Islet precursor cell (in vitro differentiated cells): ENCODE data around the gene IQGAP1.
"Not testable (repeated sequence)": the region's sequence is repeated elsewhere in the genome, so short reads cannot be mapped to it uniquely, and the experiment has no call there.

ENCODE experiments used
- DNase-seq: peaks from one replicate; pipeline ENCODE4 v3.0.0-alpha.2; 2018

Gene IQGAP1

DNA sequence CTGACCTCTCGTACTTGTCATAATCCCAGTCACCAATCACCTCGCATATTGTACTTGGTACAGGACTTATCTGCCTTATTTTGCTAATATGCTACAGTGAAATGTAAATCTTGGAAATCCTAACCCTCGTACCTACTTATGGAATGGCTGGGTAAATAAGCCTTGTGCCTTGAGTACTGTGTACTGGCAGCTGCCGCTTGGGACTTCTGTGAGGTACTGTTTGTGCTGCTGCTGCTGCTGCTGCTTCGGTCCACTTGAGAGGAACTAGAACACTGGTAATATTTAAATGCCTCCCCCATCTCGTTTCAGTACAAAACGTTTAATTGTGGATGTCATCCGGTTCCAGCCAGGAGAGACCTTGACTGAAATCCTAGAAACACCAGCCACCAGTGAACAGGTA lies 99.1 kb downstream of the IQGAP1 start:
- DNase-seq, result no peak

DNA sequence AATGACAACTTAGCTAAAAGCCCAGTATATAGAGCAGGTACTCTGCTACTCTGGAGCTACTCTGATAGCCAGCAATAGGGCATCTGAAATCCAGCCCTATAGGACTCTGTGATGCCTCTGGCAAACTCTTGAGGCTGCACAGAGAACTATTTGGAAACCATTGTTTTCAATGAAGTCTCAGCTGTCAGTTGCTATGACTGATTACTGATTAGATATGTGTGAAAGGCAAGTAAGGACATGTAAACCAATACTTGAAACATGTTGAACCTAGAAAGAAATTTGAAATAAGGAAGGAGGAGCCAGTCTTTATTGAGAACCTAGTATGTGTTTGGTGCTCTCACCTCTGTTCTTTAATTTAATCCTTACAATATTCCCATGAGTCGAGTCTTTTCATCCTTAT lies 101.5 kb downstream of the IQGAP1 start:
- DNase-seq, result no peak

DNA sequence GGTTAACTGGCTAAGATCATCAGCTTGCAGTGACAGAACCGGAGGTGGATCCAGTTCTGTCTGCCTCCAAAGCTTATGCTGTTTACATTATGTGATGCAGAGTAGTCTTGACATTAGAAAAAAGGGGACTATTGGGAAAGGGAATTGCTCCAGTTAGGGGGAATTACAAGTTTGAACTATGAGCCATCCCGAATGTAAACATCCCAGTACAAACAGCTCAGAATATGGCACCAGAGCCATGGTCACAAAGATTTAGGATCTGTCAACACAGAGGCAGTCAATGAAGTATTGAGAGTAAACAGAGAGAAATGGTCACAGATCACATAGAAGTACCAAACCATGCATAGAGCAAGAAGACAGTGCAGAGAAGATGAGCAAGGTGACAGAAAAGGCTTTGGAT lies 101.9 kb downstream of the IQGAP1 start:
- DNase-seq, result no peak

DNA sequence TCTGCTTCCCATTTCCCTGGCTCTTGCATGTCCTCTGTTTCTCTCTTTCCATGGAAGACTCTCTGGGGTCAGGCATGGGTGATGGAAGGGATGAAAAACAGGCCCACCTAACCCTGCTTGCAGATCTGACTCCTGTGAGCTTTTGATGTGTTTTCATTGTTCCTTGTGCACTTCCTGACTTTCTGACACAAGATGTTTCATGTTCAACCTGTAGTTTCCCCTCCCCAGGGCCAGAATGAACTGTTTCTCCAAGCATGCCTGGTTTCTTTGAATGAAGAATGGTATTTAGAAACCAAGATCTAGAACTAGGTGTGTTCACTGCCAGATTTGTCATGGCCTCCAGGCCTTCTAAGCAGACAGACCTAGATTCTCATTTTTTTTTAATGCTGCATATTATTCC lies 105.6 kb downstream of the IQGAP1 start:
- DNase-seq, result no peak

DNA sequence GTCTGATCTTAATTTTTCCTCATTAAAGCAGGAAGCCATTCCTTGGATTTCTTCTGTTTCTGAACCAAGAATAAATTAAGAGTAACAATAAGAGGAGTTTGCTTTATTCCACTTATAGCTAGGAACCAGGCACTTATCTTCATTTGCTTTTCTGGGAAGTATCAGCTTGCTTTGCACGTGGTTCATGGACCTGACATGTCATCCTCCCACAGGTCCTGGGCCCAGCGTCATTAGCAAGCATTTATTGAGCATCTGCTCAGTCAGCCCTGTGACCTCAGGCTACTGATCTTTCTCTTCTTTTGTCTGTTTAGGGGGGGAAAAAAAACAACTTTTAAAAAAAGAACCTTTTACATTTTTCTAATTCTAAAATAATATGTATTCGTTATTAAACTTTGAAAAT lies 107.0 kb downstream of the IQGAP1 start:
- no peak for DNase-seq

DNA sequence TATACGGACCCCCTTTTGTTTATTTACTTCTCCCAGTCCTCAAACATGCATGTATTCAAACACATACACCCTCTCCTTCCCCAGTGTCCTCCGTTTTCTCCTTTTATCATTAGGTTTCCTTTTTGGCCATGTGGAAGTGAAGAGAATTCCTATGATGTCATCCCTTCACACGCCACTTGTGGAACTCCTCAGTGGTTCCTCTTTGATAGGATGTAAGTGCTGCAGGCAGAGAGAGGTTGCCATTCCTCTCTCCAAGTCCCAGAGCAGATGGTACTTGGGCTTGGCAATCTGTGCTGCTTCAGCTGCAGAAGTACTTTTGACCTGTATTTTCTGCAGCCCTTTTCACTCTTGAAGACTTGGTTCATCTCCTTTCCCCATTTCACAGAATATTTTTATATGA lies 108.7 kb downstream of the IQGAP1 start:
- no peak for DNase-seq

DNA sequence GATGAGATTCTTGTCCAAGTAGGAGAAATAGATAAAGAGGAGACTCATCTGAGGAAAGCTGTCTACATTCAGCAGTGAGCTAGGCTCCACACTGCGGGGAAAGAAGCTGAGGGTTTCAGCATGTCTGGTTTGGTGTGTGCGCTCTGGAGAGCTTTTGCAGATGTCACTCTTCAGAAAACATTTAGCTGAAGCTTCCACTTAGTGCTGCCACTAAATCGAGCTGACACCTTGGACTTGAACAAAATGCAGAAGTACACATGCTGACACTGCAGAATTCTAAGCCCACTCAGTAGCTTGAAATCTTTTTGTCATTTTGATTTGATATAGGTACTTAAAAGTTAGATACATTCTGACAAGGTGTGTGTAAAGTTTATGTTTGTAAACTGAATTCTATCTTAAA lies 109.3 kb downstream of the IQGAP1 start:
- no peak for DNase-seq

DNA sequence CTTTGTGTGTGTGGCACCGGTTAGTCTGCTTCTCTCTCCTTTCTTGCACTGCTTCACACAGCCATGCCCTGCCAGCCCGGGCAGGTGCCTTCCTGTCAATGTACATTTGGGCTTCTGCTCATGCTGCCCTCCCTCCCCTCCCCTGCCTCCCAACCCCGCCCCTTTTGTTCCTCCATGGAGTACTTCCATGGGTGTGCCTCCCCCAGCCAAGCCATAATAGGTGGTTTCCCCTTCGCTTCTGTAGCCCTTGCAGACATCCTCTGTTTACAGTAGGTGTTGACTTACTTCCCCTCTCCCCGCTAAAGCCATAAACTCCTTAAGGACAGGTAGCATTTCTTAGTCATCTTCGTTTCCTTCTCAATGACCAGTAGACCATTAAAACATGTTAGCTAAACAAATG lies 109.9 kb downstream of the IQGAP1 start:
- no peak for DNase-seq

DNA sequence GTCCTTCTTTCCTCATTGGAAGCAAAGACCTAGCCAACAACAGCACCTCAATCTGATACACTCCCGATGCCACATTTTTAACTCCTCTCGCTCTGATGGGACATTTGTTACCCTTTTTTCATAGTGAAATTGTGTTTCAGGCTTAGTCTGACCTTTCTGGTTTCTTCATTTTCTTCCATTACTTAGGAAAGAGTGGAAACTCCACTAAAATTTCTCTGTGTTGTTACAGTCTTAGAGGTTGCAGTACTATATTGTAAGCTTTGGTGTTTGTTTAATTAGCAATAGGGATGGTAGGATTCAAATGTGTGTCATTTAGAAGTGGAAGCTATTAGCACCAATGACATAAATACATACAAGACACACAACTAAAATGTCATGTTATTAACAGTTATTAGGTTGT lies 112.1 kb downstream of the IQGAP1 start:
- DNase-seq, result no peak

DNA sequence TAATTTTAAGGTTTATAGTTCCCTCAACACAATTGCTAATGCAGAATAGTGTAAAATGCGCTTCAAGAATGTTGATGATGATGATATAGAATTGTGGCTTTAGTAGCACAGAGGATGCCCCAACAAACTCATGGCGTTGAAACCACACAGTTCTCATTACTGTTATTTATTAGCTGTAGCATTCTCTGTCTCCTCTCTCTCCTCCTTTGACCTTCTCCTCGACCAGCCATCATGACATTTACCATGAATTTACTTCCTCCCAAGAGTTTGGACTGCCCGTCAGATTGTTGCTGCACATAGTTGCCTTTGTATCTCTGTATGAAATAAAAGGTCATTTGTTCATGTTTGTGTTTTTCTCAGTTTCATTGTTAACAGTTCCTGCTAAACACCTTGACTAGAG lies 113.9 kb downstream of the IQGAP1 start:
- no peak for DNase-seq

DNA sequence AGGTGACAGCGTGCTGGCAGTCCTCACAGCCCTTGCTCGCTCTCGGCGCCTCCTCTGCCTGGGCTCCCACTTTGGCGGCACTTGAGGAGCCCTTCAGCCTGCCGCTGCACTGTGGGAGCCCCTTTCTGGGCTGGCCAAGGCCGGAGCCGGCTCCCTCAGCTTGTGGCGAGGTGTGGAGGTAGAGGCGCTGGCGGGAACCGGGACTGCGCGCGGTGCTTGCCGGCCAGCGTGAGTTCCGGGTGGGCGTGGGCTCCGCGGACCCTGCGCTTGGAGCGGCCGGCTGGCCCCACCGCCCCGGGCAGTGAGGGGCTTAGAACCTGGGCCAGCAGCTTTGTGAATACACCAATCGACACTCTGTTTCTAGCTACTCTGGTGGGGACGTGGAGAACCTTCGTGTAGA lies 122.7 kb downstream of the IQGAP1 start:
- DNase-seq, result not testable (repeated sequence)

DNA sequence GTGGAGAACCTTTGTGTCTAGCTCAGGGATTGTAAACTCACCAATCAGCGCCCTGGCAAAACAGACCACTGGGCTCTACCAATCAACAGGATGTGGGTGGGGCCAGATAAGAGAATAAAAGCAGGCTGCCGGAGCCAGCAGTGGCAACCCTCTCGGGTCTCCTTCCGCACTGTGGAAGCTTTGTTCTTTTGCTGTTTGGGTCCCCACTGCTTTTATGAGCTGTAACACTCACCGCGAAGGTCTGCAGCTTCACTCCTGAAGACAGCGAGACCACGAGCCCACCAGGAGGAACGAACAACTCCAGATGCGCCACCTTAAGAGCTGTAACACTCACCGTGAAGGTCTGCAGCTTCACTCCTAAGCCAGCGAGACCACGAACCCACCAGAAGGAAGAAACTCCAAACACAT lies 123.2 kb downstream of the IQGAP1 start:
- not testable (repeated sequence) for DNase-seq

DNA sequence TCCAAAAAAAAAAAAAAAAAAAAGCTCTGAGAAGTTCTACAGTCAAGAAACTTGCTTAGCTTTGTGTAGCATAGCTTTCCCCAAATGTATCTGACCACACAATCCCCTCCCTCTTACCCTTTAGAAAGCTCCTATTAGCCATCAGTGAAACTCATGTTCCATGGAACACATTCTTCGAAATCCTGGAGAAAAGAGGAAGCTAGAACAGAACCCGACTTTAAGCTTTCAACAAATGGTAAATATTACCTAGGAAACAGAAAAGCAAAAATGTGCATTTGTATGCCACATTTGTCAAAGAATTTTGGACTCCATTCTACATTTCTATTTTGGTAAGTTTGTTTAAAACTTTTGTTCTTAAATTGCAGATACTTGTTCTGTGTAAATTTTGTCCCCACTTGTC lies 124.2 kb downstream of the IQGAP1 start:
- no peak for DNase-seq

DNA sequence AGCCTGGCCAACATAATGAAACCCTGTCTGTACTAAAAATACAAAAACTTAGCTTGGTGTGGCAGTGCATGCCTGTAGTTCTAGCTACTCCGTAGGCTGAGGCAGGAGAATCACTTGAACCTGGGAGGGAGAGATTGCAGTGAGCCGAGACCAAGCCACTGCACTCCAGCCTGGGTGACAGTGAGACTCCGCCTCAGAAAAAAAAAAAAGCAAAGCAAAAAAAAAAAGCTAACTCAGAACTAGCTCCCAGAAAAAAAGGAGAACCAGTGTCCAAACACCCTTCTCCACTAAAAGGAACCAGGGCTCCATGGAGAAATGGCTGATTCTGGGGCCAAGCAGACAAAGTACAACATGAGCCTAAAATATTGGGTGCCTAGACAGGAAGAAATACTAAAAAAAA lies 124.9 kb downstream of the IQGAP1 start:
- no peak for DNase-seq

DNA sequence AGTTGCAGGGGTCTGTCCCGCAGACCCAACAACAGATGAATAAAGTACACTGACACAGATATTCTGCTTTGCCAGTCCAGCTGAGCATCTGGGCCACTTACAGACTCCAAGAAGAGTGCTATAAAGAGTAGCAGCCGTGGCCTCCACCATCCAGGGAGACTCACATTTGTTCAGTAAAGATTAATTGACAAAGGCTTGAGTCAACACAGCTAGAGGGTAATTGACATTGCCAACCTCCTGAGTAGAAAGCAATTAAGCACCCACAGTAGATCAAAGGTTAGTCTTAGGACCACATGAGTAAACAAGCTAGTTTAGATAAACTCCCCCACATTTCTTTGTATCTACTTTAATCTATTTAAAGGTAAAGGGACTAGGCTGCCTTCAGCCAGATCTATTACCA lies 125.4 kb downstream of the IQGAP1 start:
- DNase-seq, result no peak

DNA sequence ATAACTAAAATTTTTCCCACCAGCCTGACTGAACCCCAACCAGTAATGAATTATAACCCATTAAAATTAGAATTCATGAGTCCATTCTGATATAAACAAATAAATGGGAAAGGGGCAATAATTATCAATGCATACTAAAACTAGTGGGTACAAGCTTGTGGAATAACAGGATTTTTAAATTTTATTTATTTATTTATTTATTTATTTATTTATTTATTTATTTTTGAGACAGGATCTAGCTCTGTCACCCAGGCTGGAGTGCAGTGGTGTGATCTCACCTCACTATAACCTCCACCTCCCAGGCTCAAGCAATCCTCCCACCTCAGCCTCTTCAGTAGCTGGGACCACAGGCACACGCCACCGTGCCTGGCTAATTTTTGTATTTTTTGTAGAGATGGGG lies 125.9 kb downstream of the IQGAP1 start:
- DNase-seq, result not testable (repeated sequence)

DNA sequence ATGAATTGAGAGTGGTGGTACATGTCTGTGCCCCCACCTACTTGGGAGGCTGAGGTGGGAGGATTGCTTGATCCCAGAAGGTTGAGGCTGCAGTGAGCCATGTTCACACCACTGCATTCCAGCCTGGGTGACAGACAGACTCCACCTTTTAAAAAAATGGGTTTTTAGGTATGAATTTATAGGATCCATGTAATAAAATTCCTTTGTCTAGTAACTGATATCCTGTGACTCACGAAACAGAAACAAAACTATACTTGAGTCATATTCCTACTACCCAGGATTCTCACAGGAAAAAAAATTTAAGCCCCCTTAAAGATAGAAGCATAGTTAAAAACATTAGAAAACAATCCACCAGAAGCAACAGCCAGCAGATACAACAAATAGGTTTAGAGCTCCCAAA lies 131.6 kb downstream of the IQGAP1 start:
- no peak for DNase-seq

DNA sequence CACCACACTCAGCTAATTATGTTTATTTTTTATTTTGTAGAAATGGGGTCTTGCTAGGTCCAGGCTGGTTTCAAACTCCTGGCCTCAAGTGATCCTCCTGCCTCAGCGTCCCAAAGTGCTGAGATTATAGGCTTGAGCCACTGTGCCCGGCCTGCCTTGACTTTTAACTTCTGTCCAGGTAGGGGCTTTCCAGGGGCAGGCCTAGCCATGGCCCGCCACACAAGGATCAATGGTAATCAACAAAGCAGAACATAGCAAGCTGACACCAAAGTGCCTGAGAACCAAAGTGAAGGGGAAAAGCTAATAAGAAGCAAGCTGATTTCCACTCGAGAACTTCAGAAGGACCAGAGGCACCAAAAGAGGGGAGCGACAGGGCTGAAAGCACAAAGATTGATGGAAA lies 132.3 kb downstream of the IQGAP1 start:
- DNase-seq, result no peak

DNA sequence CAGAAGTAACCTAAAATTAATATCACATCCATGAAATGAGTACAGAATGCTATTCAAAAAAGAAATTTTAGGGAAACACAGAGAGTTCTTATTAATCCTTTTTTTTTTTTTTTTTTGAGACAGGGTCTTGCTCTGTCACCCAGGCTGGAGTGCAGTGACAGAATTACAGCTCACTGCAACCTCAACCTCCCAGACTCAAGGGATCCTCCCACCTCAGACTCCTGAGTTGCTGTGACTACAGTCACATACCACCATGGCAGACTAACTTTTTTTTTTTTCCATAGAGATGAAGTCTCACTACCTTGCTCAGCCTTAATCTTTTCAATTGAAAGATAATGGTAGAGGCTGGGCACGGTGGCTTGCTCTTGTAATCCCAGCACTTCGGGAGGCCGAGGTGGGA lies 135.3 kb downstream of the IQGAP1 start:
- no peak for DNase-seq

DNA sequence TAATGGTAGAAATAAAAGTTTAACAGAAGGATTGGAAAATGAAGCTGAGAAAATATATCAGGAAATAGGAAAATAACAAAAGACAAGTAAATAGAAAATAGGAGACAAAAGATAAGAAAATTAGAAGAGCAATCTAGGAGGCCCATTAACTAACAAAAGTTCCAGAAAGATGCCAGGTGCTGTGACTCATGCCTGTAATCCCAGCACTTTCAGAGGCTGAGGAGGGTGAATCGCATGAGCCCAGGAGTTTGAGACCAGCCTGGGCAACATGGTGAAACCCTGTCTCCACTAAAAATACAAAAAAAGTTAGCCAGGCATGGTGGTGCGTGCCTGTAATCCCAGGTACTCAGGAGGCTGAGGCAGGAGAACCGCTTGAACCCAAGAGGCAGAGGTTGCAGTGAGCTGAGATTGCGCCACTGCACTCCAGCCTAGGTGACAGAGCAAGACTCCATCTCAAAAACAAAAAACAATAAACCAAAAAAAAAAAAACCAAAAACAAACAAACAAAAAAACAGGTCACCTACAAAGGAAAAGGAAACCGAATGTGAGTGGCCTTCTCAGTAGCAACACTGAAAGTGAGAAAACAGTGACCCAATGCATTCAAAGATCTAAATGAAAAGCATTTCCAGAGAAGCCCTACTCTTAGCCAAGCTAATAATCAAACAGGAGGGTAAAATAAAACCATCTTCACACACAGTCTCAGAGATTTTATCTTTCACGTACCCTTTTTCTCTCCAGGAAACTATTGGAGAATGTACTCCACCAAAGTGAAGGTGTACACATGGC lies 136.2 kb downstream of the IQGAP1 start:
- not testable (repeated sequence) for DNase-seq

DNA sequence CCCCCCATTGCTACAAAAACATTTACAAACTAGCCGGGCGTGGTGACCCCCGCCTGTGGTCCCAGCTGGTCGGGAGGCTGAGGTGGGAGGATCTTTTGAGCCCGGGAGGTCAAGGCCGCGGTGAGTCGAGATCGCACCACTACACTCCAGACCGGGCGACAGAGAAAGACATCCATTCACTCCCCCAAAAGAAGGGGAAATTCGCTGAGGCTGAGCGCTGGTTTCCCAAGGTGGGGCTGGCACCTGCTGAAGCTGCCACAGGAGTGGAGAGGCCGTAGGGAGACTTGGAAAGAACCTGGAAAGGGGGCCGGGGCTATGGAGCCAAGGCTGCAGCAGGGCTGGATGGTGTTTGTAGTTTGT lies 140.9 kb downstream of the IQGAP1 start:
- no peak for DNase-seq

DNA sequence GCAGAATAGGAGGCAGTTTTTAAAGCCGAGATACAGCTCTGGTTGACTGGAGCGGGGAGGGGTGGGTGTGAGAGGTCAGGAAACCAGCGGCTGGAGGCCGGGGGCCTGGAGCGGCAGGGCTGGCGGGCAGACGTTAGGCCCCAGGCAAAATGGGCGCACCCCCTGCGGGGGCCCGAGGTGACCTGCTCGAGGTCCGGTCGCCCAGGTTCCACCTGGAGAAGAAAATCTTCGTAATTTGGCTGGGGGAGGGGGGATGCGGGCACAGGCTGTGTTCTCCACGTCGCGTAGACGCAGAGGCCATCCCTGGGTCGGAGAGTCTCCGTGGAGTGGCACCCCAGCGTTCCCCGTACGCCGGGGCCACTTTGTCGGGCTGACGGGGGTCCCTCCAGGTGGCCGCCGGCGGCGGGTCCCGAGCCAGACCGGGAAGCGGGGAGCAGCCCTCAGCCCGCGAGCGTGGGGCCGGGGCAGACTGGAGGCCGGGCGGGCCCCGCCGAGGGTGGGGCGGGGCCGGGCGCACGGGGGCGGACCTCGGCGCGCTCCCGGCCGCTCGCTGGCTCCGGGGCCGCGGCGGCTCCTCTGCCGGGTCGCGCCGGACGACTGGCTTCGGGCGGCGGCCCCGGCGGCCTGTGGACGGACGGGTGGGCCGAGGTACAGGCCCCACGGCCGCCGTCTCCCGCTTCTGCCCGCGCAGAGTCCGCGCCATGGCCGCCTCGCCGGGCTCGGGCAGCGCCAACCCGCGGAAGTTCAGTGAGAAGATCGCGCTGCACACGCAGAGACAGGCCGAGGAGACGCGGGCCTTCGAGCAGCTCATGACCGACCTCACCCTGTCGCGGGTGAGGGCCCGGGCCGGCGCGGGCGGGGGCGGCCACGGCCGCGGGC lies 141.6 kb downstream of the IQGAP1 start, which contains the start of gene CRTC3:
CRTC3 (plus strand) TSS at position 553 of the 879 bp plus-strand sequence; CDS start at position 702, 149 bp downstream.
- peak; percentile 72 for DNase-seq

DNA sequence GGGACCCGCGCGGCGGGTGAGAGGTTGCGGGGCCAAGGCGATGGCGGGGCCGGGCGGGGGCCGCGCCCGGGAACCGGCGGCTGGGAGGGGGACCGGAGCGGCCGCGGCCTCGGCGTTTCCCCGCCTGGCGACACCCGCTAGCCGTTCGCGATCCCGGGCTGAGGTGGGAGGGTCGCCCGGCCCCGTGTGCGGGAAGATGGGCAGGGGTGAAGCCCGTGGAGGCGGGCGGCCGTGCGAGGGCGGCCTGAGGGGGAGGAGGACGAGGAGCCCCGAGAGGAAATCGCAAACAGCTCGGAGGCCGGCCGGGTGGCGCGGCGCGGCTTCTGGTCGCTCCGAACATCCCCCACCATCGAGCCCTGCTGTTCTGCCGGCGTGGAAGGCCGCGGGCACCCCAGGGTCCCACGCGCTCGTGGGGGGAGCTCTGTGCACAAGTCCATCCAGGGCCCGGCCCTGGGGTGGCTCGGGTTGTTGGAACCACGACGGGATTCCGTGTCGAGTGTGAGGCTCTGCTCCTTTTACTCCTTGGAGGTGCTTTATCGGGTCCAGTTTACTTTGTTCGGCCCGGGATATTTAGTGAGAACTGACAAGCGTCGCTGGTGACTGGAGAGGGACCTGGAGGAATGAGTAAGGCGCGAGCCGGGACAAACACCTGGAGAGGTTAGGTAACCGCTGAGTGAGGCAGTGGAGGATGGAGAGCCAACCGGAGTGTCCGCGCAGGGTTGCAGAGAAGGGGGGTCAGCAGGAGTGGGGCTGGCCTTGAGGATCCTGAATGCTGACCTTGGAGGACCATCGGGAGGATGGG lies 142.4 kb downstream of the IQGAP1 start:
- DNase-seq, result peak; percentile 66
